NCI-H1105 treated with DMSO at 0.1 percent for 48 hours (cell line): ENCODE measurements around the gene DDTL.
"Not testable (repeated sequence)": the region's sequence is repeated elsewhere in the genome, so short reads cannot be mapped to it uniquely, and the experiment has no call there.

Experiments
- DNase-seq: peaks from one replicate; lab custom pipeline; 2025; lab: John Stamatoyannopoulos, UW

DDTL gene

GRCh38 chr22:23970201-23970641, 3.5 kb downstream of the DDTL start:
- DNase-seq: no peak

GRCh38 chr22:23970816-23971486, 4.3 kb downstream of the DDTL start:
- DNase-seq: no peak

GRCh38 chr22:23971927-23972326, 5.2 kb downstream of the DDTL start:
- DNase-seq: not testable (repeated sequence)

- not testable (repeated sequence) for DNase-seq
These were observed 7.7 kb downstream of the DDTL start, which contains the start of gene DDT for GRCh38 chr22:23974345-23974744. Gene DDT, minus strand, starts transcription at chr22:23974441. Its CDS starts 27 bp downstream, at chr22:23974414.

- not testable (repeated sequence) for DNase-seq
These were observed 8.2 kb downstream of the DDTL start for GRCh38 chr22:23974836-23975352.

GRCh38 chr22:23977304-23977703, 10.6 kb downstream of the DDTL start:
- DNase-seq: not testable (repeated sequence)

- not testable (repeated sequence) for DNase-seq
These were observed 13.0 kb downstream of the DDTL start, which contains the start of gene GSTT2 for GRCh38 chr22:23979557-23980240. Gene GSTT2, plus strand, starts transcription at chr22:23980134.

GRCh38 chr22:23980567-23980966, 13.9 kb downstream of the DDTL start:
- DNase-seq: not testable (repeated sequence)

GRCh38 chr22:23984430-23984829, 17.7 kb downstream of the DDTL start:
- DNase-seq: peak; percentile 8

GRCh38 chr22:23986089-23986488, 19.4 kb downstream of the DDTL start:
- not testable (repeated sequence) for DNase-seq

GRCh38 chr22:23986538-23987178, 20.0 kb downstream of the DDTL start:
- DNase-seq: not testable (repeated sequence)

- DNase-seq: not testable (repeated sequence)
These were observed 23.0 kb downstream of the DDTL start for GRCh38 chr22:23989583-23990244.

- not testable (repeated sequence) for DNase-seq
These were observed 26.4 kb downstream of the DDTL start for GRCh38 chr22:23993080-23993479.

- not testable (repeated sequence) for DNase-seq
These were observed 27.0 kb downstream of the DDTL start for GRCh38 chr22:23993581-23994177.

- DNase-seq: no peak
These were observed 30.4 kb downstream of the DDTL start for GRCh38 chr22:23997092-23997491.

- not testable (repeated sequence) for DNase-seq
These were observed 33.1 kb downstream of the DDTL start for GRCh38 chr22:23999779-24000178.

GRCh38 chr22:24001314-24001713, 34.6 kb downstream of the DDTL start:
- DNase-seq: no peak

GRCh38 chr22:24002272-24002671, 35.6 kb downstream of the DDTL start:
- DNase-seq: no peak

- DNase-seq: no peak
These were observed 36.2 kb downstream of the DDTL start for GRCh38 chr22:24002851-24003250.

GRCh38 chr22:24003887-24004286, 37.2 kb downstream of the DDTL start:
- no peak for DNase-seq

GRCh38 chr22:24005201-24005600, 38.5 kb downstream of the DDTL start, which contains the start of gene GSTT4:
Gene GSTT4, minus strand, starts transcription at chr22:24005453. Its CDS starts 97 bp downstream, at chr22:24005356.
- no peak for DNase-seq
